T1000 (cell line): ENCODE results near the gene CHAMP1.
"Not testable (repeated sequence)": the region's sequence is repeated elsewhere in the genome, so short reads cannot be mapped to it uniquely, and the experiment has no call there.

ENCODE experiments used
- DNase-seq: peaks from one replicate; lab custom pipeline; 2025; ENCODE audit warnings: mixed read lengths; lab: John Stamatoyannopoulos, UW

Gene CHAMP1

DNA sequence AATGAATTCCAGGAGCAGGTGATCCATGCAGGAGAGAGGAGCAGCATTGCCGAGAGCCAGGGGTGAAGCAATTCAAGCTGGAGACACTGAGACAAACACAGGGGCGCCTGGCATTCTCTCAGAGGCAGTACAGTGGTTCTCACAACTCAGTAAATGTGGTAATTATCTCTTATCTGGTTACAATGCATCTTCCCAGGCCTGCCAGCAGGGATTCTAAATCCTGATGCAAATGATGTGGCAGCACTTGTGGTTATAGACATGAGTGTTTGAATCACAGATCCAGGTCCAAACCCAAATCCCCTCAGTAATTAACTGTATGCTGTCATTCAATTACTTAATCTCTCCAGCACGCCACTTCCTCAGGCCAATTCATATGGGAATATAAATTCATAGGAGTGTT, 19.6 kb downstream of the CHAMP1 start:
- not testable (repeated sequence) for DNase-seq

DNA sequence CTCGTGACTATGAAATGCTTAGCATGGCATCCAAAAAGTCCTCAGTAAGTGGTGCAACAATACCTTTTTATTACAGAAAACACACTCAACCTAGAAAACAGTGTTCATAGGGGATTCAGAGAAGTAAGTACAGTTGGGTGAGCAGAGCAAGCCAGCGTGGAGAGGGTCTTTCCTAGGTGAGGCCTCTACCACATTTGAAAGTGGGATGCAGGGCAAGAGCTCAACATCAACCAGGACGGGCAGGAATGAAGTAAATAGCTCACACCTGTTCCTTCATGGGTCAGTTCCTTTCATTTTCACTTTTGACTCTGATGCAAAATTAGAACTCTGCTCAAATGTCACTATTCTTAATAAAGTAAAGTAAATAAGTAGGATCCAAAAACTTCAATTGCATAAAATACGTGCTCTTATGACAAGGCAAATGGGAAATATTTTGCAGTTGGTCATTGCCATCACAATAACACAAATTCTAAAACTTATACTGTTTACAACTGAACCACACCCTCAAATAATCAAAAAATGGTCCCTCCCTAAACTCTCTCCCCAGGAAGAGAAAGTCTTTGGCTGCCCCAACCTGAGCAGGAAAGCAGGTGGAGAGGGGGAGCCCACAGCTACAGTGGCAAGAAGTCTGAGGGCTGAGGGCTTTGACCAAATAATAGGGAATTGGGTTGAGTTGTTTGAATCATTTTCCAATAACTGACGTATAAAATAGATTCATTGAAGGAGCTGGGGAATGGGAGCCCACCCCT, 20.2 kb downstream of the CHAMP1 start:
- no peak for DNase-seq

DNA sequence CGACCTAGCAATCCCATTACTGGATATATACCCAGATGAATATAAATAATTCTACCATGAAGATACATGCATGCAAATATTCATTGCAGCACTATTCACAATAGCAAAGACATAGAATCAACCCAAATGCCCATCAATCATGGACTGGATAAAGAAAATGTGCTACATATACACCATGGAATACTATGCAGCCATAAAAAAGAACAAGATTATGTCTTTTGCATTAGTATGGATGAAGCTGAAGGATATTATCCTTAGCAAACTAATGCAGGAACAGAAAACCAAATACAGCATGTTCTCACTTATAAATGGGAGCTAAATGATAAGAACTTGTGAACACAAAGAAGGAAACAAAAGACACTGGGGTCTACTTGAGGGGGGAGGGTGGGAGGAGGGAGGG, 22.2 kb downstream of the CHAMP1 start:
- DNase-seq = not testable (repeated sequence)

DNA sequence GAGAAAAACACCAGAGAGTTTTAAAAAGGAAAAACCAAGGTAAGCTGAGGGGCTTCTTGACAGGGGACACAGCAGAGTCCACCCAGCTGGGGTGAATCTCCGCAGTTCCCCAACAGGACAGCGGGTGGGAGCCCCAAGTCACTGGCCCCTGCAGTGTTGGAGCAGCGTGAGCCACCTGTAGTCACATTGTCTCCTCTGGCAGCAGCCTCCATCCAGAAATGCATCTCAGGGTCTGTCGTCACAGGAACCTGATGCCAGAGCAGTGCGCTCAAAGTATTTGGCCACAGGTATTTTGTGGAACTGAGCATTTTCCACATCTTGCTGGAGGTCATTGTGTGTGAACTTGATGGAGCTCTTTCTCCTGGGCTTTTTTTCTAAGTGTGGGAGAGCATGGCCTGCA, 24.7 kb downstream of the CHAMP1 start:
- DNase-seq = no peak

DNA sequence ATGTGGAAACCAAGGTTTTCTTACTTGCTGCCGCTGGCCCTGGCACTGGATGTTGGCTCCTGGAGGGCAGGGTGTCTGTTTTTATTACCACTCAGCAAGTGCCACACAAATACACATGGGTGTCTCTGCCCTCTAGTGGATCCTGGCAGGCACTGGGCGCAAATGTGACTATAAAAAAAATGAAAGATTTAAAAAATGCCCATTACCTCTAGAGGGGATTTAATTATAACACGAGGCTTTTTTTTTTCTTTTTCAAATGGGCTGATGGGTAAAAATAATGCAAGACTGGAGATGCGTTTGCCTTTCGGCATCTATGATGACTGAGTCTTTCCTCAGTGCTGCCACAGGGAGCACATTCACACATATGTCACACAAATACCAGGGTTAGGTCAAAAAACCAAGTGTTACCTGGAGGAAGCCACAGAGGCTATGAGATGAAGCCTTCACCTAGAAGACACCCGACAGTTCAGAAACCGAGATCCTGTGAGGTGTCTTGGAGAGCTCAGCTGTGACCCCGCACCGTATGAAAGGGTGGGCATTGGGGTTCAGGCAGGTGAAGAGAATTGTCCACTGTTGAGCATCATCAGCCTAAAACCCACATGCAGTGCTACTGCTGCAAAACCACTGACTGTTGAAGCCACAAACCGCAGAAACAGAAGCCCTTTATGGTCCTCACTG, 25.7 kb downstream of the CHAMP1 start:
- peak; percentile 38 for DNase-seq

DNA sequence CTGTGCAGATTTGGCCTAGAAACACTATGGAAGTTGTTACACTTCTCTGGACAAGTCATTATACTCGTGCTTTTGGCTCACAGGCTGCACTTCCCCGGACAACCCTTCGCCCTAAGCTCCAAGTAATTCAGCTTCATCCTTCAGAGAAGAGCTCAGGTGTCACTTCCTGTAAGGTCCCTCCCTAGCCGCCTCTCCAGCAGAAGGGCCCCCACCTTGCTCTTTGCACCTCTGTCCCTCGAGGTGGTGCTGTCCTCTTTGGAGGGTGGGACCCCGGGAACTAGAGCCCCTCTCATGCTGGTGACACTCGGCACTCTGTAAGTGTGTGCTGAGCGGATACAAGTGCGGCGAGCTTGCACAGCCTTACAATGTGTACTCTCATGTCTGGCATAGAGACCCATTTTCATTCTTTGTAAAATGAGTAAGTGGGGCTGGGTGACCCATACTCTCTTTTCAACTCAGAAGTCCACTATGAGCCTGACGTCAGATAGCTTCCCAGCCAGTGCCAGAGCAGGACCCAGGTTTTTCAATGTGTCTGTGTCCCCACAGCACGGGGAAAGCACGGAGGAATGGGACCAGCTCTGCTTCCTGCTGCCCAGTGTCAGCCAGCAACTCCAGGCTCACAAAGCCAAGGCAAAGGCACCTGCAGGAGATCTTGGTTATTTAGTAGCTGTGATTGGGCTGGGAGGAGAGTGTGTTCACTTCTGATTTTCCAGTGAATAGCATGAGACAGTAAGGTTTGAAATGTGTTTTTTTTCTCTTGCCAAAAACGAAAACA, 26.9 kb downstream of the CHAMP1 start:
- no peak for DNase-seq

DNA sequence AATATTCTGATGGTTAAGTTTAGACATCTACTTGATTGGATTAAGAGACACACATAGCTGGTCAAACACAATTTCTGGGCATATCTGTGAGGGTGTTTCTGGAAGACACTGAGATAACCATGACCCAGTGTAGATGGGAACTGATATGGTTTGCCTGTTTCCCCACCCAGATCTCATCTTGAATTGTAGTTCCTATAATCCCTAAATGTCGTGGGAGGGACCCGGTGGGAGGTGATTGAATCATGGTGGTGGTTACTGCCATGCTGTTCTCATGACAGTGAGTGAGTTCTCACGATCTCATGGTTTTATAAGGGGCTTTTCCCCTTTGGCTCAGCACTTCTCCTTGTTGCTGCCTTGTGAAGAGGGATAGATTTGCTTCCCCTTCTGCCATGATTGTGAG, 33.0 kb downstream of the CHAMP1 start:
- DNase-seq = not testable (repeated sequence)

DNA sequence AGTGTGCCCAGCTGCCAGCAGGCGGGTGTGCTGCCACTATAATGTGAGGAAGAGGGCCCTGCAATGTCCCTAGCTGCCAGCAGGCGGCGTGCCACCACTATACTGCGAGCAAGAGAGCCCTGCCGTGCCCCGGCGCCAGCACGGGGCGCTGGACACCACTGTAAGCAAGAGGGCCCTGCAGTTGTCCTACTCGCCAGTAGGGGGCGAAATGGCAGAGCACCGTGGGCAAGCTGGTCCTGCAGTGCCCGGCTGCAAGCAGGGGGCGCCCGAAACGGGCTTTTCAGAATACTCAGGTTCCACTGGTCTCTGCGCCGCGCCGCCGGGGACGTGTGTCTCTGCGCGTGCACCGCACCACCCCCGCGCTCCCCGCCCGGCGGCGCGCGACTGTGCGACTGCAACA, 38.5 kb downstream of the CHAMP1 start:
- peak; percentile 50 for DNase-seq

DNA sequence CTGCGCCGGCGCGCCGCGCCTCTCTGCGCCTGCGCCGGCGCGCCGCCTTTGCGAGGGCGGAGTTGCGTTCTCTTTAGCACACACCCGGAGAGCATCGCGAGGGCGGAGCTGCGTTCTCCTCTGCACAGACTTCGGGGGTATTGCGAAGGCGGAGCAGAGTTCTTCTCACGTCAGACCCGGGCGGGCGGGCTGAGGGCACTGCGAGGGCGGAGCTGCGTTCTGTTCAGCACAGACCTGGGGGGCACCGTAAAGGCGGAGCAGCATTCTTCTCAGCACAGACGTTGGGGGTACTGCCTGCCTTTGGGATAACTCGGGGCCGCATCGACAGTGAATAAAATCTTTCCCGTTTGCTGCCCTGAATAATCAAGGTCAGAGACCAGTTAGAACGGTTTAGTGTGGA, 39.1 kb downstream of the CHAMP1 start:
- DNase-seq = not testable (repeated sequence)
